Globus pallidus (tissue), 1 donor: ENCODE data around the gene BTBD8.
"Not testable (repeated sequence)": the region's sequence is repeated elsewhere in the genome, so short reads cannot be mapped to it uniquely, and the experiment has no call there.

Experiments
- DNase-seq: peaks from one replicate; pipeline ENCODE4 v3.0.0-alpha.2; 2015; ENCODE audit warnings: low spot score

Gene BTBD8

GRCh38 chr1:92080128-92080985 lies at the start of gene BTBD8:
BTBD8 (plus strand) TSS chr1:92080345; CDS start chr1:92080572, 227 bp downstream.
- DNase-seq: peak; percentile 85

- DNase-seq: peak; percentile 3
These were observed 49.5 kb upstream of the BTBD8 start for GRCh38 chr1:92030656-92031107.

- no peak for DNase-seq
These were observed 48.6 kb upstream of the BTBD8 start for GRCh38 chr1:92031281-92032110.

GRCh38 chr1:92037400-92037799 lies 42.7 kb upstream of the BTBD8 start:
- no peak for DNase-seq

GRCh38 chr1:92038695-92039346 lies 41.3 kb upstream of the BTBD8 start:
- no peak for DNase-seq

GRCh38 chr1:92040971-92041370 lies 39.2 kb upstream of the BTBD8 start:
- DNase-seq: no peak

- no peak for DNase-seq
These were observed 36.5 kb upstream of the BTBD8 start for GRCh38 chr1:92043621-92044020.

- no peak for DNase-seq
These were observed 34.2 kb upstream of the BTBD8 start for GRCh38 chr1:92045766-92046495.

GRCh38 chr1:92051948-92052347 lies 28.2 kb upstream of the BTBD8 start:
- DNase-seq: no peak

GRCh38 chr1:92065042-92065441 lies 15.1 kb upstream of the BTBD8 start:
- DNase-seq: no peak

- no peak for DNase-seq
These were observed 13.8 kb upstream of the BTBD8 start for GRCh38 chr1:92066321-92066720.

GRCh38 chr1:92070892-92071291 lies 9.3 kb upstream of the BTBD8 start:
- DNase-seq: no peak

- DNase-seq: not testable (repeated sequence)
These were observed 5.7 kb upstream of the BTBD8 start for GRCh38 chr1:92074446-92074845.

GRCh38 chr1:92075311-92075710 lies 4.8 kb upstream of the BTBD8 start, which contains the start of gene SETSIP:
SETSIP (minus strand) TSS chr1:92075411; CDS start chr1:92075411, 0 bp downstream.
- DNase-seq: no peak

GRCh38 chr1:92076363-92076762 lies 3.8 kb upstream of the BTBD8 start:
- DNase-seq: no peak

GRCh38 chr1:92078077-92078476 lies 2.1 kb upstream of the BTBD8 start:
- not testable (repeated sequence) for DNase-seq

- DNase-seq: no peak
These were observed 704 bp upstream of the BTBD8 start for GRCh38 chr1:92079441-92079840.

GRCh38 chr1:92081031-92081430 lies 886 bp downstream of the BTBD8 start:
- DNase-seq: no peak

GRCh38 chr1:92084651-92085050 lies 4.5 kb downstream of the BTBD8 start:
- no peak for DNase-seq

- no peak for DNase-seq
These were observed 5.6 kb downstream of the BTBD8 start for GRCh38 chr1:92085727-92086126.

- DNase-seq: no peak
These were observed 7.4 kb downstream of the BTBD8 start for GRCh38 chr1:92087542-92087941.

- DNase-seq: no peak
These were observed 11.5 kb downstream of the BTBD8 start for GRCh38 chr1:92091625-92092024.
